HEK293T (cell line): ENCODE data around the gene PTPRD.

Experiments
- CTCF ChIA-PET: fragments of 350-600 bp; formaldehyde crosslinking; extraction: SDS; loops from one replicate; lab custom pipeline; 2021; ENCODE audit warnings: antibody characterized with exemption, inconsistent platforms; lab: Yijun Ruan, JAX
- POLR2A ChIA-PET: fragments of 350-600 bp; formaldehyde crosslinking; extraction: SDS; loops from one replicate; lab custom pipeline; 2020; ENCODE audit warnings: antibody characterized with exemption, inconsistent platforms; lab: Yijun Ruan, JAX
- DNase-seq: peaks from one replicate; pipeline ENCODE4 v3.0.0; 2012; ENCODE audit warnings: mixed read lengths; ENCODE audit errors: extremely low spot score
- ARNT ChIP-seq: fragments of 450-650 bp; IDR thresholded peaks from 2 replicates; pipeline ENCODE4 v1.6.1; 2017; ENCODE audit warnings: mild to moderate bottlenecking
- BHLHE40 ChIP-seq: fragments of 450-650 bp; IDR thresholded peaks from 2 replicates; pipeline ENCODE4 v1.6.1; 2016; ENCODE audit warnings: mild to moderate bottlenecking, moderate library complexity, borderline replicate concordance
- CTBP1 ChIP-seq: fragments of 450-650 bp; IDR thresholded peaks from 2 replicates; pipeline ENCODE4 v1.6.1; 2016; ENCODE audit warnings: borderline replicate concordance
- ELF4 ChIP-seq: fragments of 450-650 bp; IDR thresholded peaks from 2 replicates; pipeline ENCODE4 v1.6.1; 2017; ENCODE audit warnings: antibody characterized with exemption
- FOXA1 ChIP-seq: fragments of 450-650 bp; IDR thresholded peaks from 2 replicates; pipeline ENCODE4 v1.6.1; 2016; ENCODE audit warnings: mild to moderate bottlenecking
- FOXK2 ChIP-seq: fragments of 450-650 bp; IDR thresholded peaks from 2 replicates; pipeline ENCODE4 v1.6.1; 2016; ENCODE audit warnings: mild to moderate bottlenecking
- FOXM1 ChIP-seq: fragments of 450-650 bp; IDR thresholded peaks from 2 replicates; pipeline ENCODE4 v1.6.1; 2017; ENCODE audit warnings: mild to moderate bottlenecking, borderline replicate concordance
- HDGF ChIP-seq: fragments of 450-650 bp; IDR thresholded peaks from 2 replicates; pipeline ENCODE4 v1.6.1; 2017; ENCODE audit warnings: antibody characterized with exemption, borderline replicate concordance
- L3MBTL2 ChIP-seq: fragments of 450-650 bp; conservative IDR thresholded peaks from 2 replicates; pipeline ENCODE4 v1.6.1; 2016; ENCODE audit warnings: mild to moderate bottlenecking
- LEF1 ChIP-seq: fragments of 450-650 bp; IDR thresholded peaks from 2 replicates; pipeline ENCODE4 v1.6.1; 2017; ENCODE audit warnings: mild to moderate bottlenecking, borderline replicate concordance
- NFRKB ChIP-seq: fragments of 450-650 bp; IDR thresholded peaks from 2 replicates; pipeline ENCODE4 v1.6.1; 2016; ENCODE audit warnings: mild to moderate bottlenecking, moderate library complexity
- PKNOX1 ChIP-seq: fragments of 450-650 bp; IDR thresholded peaks from 2 replicates; pipeline ENCODE4 v1.6.1; 2016
- SP1 ChIP-seq: fragments of 450-650 bp; IDR thresholded peaks from 2 replicates; pipeline ENCODE4 v1.6.1; 2017
- SUZ12 ChIP-seq: fragments of 450-650 bp; IDR thresholded peaks from 2 replicates; pipeline ENCODE4 v1.6.1; 2016; ENCODE audit warnings: mild to moderate bottlenecking
- TARDBP ChIP-seq: fragments of 450-650 bp; IDR thresholded peaks from 2 replicates; pipeline ENCODE4 v1.6.1; 2016
- ZNF384 ChIP-seq: fragments of 450-650 bp; IDR thresholded peaks from 2 replicates; pipeline ENCODE4 v1.6.1; 2016

PTPRD gene

GRCh38 chr9:9257999-9258498 lies 1354.8 kb downstream of the PTPRD start:
- TF ChIP-seq NFRKB: no peak
- no peak for TF ChIP-seq FOXA1
- no peak for TF ChIP-seq ZNF384
- no peak for TF ChIP-seq LEF1
- no peak for TF ChIP-seq ARNT
- no peak for TF ChIP-seq CTBP1
- no peak for TF ChIP-seq TARDBP
- no peak for TF ChIP-seq SP1
- no peak for TF ChIP-seq PKNOX1
- TF ChIP-seq L3MBTL2: no peak
- no peak for TF ChIP-seq ELF4
- TF ChIP-seq SUZ12: no peak
- DNase-seq: no peak
- ChIA-PET POLR2A (no interaction called here), CTCF (no interaction called here)

GRCh38 chr9:9246726-9247125 lies 1366.1 kb downstream of the PTPRD start:
- ChIA-PET POLR2A (no interaction called here), CTCF (interaction anchor here (0.5 kb wide), 1 partner anchor 99 kb away, joined by 3 read pairs; no protein-coding TSS in a partner anchor)
- DNase-seq: no peak
- no peak for TF ChIP-seq BHLHE40
- TF ChIP-seq SP1: no peak
- no peak for TF ChIP-seq TARDBP
- TF ChIP-seq FOXK2: no peak
- TF ChIP-seq L3MBTL2: no peak
- no peak for TF ChIP-seq LEF1
- TF ChIP-seq FOXM1: no peak
- TF ChIP-seq ELF4: no peak
- no peak for TF ChIP-seq HDGF
- TF ChIP-seq SUZ12: no peak
- no peak for TF ChIP-seq NFRKB
- no peak for TF ChIP-seq ARNT
- TF ChIP-seq CTBP1: no peak
- no peak for TF ChIP-seq FOXA1
- no peak for TF ChIP-seq ZNF384
- TF ChIP-seq PKNOX1: no peak

GRCh38 chr9:9231946-9232345 lies 1380.9 kb downstream of the PTPRD start:
- ChIA-PET CTCF (no interaction called here), POLR2A (no interaction called here)
- TF ChIP-seq LEF1 (no peak), NFRKB (no peak), FOXA1 (no peak), L3MBTL2 (no peak), FOXK2 (no peak), BHLHE40 (no peak), ELF4 (no peak), SUZ12 (no peak), FOXM1 (no peak)
- no peak for DNase-seq

- ChIA-PET CTCF (no interaction called here), POLR2A (no interaction called here)
- DNase-seq: no peak
- TF ChIP-seq NFRKB (no peak), BHLHE40 (no peak), SUZ12 (no peak), ARNT (no peak), ELF4 (no peak), HDGF (no peak), PKNOX1 (no peak), LEF1 (no peak), SP1 (no peak)
These were observed 1383.5 kb downstream of the PTPRD start for GRCh38 chr9:9229269-9229668.

GRCh38 chr9:9223175-9223574 lies 1389.6 kb downstream of the PTPRD start:
- ChIA-PET CTCF (no interaction called here), POLR2A (no interaction called here)
- DNase-seq: no peak
- TF ChIP-seq LEF1 (no peak), SUZ12 (no peak), FOXM1 (no peak), HDGF (no peak), CTBP1 (no peak), TARDBP (no peak)

GRCh38 chr9:9222730-9223129 lies 1390.1 kb downstream of the PTPRD start:
- no peak for DNase-seq
- no peak for TF ChIP-seq BHLHE40
- TF ChIP-seq FOXK2: no peak
- TF ChIP-seq L3MBTL2: no peak
- TF ChIP-seq CTBP1: no peak
- TF ChIP-seq ZNF384: no peak
- TF ChIP-seq ELF4: no peak
- TF ChIP-seq SUZ12: no peak
- CTCF ChIA-PET: no interaction called here
- POLR2A ChIA-PET: no interaction called here

GRCh38 chr9:9216934-9217333 lies 1395.9 kb downstream of the PTPRD start:
- CTCF ChIA-PET: no interaction called here
- TF ChIP-seq NFRKB (no peak), FOXA1 (no peak), L3MBTL2 (no peak), LEF1 (no peak), PKNOX1 (no peak), SP1 (no peak), HDGF (no peak), BHLHE40 (no peak), SUZ12 (no peak), ZNF384 (no peak), FOXK2 (no peak), ARNT (no peak), FOXM1 (no peak), TARDBP (no peak), ELF4 (no peak), CTBP1 (no peak)
- DNase-seq: no peak
- POLR2A ChIA-PET: no interaction called here
